Measurements from ENCODE around the gene NCLN.
"Not testable (repeated sequence)": the region's sequence is repeated elsewhere in the genome, so short reads cannot be mapped to it uniquely, and the experiment has no call there.

The NCLN gene

GRCh38 chr19:3196064-3196932, 10.6 kb downstream of the NCLN start:
- in situ Hi-C loops (cut with HindIII; ENCODE audit: low sequenced_read_pairs), result no loop called here

- in situ Hi-C loops (cut with HindIII; ENCODE audit: low sequenced_read_pairs), result no loop called here
These were observed 11.1 kb downstream of the NCLN start for GRCh38 chr19:3196933-3197205.

GRCh38 chr19:3198901-3199700, 13.4 kb downstream of the NCLN start:
- in situ Hi-C loops (cut with HindIII; ENCODE audit: low sequenced_read_pairs), result no loop called here

- in situ Hi-C loops (cut with HindIII; ENCODE audit: low sequenced_read_pairs), result no loop called here
These were observed 15.5 kb downstream of the NCLN start for GRCh38 chr19:3201072-3201700.

- in situ Hi-C loops (cut with HindIII; ENCODE audit: low sequenced_read_pairs), result no loop called here
These were observed 16.2 kb downstream of the NCLN start for GRCh38 chr19:3201911-3202310.

- in situ Hi-C loops (cut with HindIII; ENCODE audit: low sequenced_read_pairs), result no loop called here
These were observed 16.6 kb downstream of the NCLN start for GRCh38 chr19:3202346-3202745.

GRCh38 chr19:3202895-3203294, 17.2 kb downstream of the NCLN start:
- in situ Hi-C loops (cut with HindIII; ENCODE audit: low sequenced_read_pairs), result not testable (repeated sequence)

- in situ Hi-C loops (cut with HindIII; ENCODE audit: low sequenced_read_pairs), result no loop called here
These were observed 18.3 kb downstream of the NCLN start for GRCh38 chr19:3203805-3204645.

- in situ Hi-C loops (cut with HindIII; ENCODE audit: low sequenced_read_pairs), result no loop called here
These were observed 19.0 kb downstream of the NCLN start for GRCh38 chr19:3204646-3205275.

GRCh38 chr19:3206216-3206953, 20.7 kb downstream of the NCLN start:
- in situ Hi-C loops (cut with HindIII; ENCODE audit: low sequenced_read_pairs), result no loop called here

GRCh38 chr19:3207461-3208242, 21.9 kb downstream of the NCLN start:
- in situ Hi-C loops (cut with HindIII; ENCODE audit: low sequenced_read_pairs), result no loop called here

- in situ Hi-C loops (cut with HindIII; ENCODE audit: low sequenced_read_pairs), result no loop called here
These were observed 22.8 kb downstream of the NCLN start for GRCh38 chr19:3208317-3209207.

- in situ Hi-C loops (cut with HindIII; ENCODE audit: low sequenced_read_pairs), result no loop called here
These were observed 24.8 kb downstream of the NCLN start for GRCh38 chr19:3210347-3211017.

- in situ Hi-C loops (cut with HindIII; ENCODE audit: low sequenced_read_pairs), result no loop called here
These were observed 25.5 kb downstream of the NCLN start for GRCh38 chr19:3211191-3211590.

GRCh38 chr19:3213159-3213558, 27.4 kb downstream of the NCLN start:
- in situ Hi-C loops (cut with HindIII; ENCODE audit: low sequenced_read_pairs), result no loop called here

- in situ Hi-C loops (cut with HindIII; ENCODE audit: low sequenced_read_pairs), result no loop called here
These were observed 31.1 kb downstream of the NCLN start for GRCh38 chr19:3216874-3217273.

GRCh38 chr19:3220576-3220975, 34.8 kb downstream of the NCLN start:
- in situ Hi-C loops (cut with HindIII; ENCODE audit: low sequenced_read_pairs), result no loop called here

Measured in endothelial cell of hepatic sinusoid (primary cell).